IMR-90 (cell line): ENCODE measurements around the gene ZDHHC22. TPM values are rescaled to one million over a fixed set of nuclear protein-coding genes. Genes with fewer than 3 reads are reported as not detected.

ENCODE experiments used
- ATAC-seq: fragments of 200-7000 bp; cut with Tn5 transposase; 2 replicates; pipeline ENCODE4 v1.9.1; 2020; ENCODE audit warnings: low read depth, mild to moderate bottlenecking, moderate library complexity
- BruUV-seq: library from RNA; stranded (reverse); fragments of 400-500 nt; replicated peaks from 2 replicates; lab custom pipeline; 2021; lab: Mats Ljungman, UMichigan
- CTCF ChIA-PET: fragments of 300-600 bp; formaldehyde crosslinking; extraction: SDS; loops from one replicate; lab custom pipeline; 2021; ENCODE audit warnings: antibody characterized with exemption; lab: Yijun Ruan, JAX
- POLR2A ChIA-PET: fragments of 300-600 bp; sonication (Branson Sonifier 250); formaldehyde crosslinking; loops from one replicate; lab custom pipeline; 2022; ENCODE audit warnings: antibody characterized with exemption; ENCODE audit not compliant: unreplicated experiment; lab: Charles Lee
- DNase-seq: peaks from one replicate; pipeline ENCODE4 v3.0.0; 2013
- H2AFZ ChIP-seq: replicated peaks from 2 replicates; pipeline ENCODE3; 2013; ENCODE audit warnings: low read length, mild to moderate bottlenecking; ENCODE audit not compliant: poor library complexity
- H2AK5ac ChIP-seq: 2 replicates; pipeline ENCODE4 v1.6.1; 2013; ENCODE audit warnings: low read depth, low read length, inconsistent platforms
- H2AK9ac ChIP-seq: replicated peaks from 2 replicates; pipeline ENCODE3; 2013; ENCODE audit warnings: mild to moderate bottlenecking, low read depth, low read length, moderate library complexity; ENCODE audit not compliant: poor library complexity
- H2BK120ac ChIP-seq: 2 replicates; pipeline ENCODE4 v1.6.1; 2013; ENCODE audit warnings: low read depth, low read length, inconsistent platforms
- H2BK15ac ChIP-seq: 3 replicates; pipeline ENCODE4 v1.6.1; 2013; ENCODE audit warnings: low read depth, low read length, inconsistent platforms
- H2BK20ac ChIP-seq: 2 replicates; pipeline ENCODE4 v1.6.1; 2013; ENCODE audit warnings: low read depth, mild to moderate bottlenecking, inconsistent platforms, low read length, moderate library complexity
- H2BK5ac ChIP-seq: 2 replicates; pipeline ENCODE4 v1.6.1; 2013; ENCODE audit warnings: mild to moderate bottlenecking, low read depth, low read length, inconsistent platforms; ENCODE audit not compliant: poor library complexity, severe bottlenecking
- H3K14ac ChIP-seq: replicated peaks from 2 replicates; pipeline ENCODE4 v1.6.1; 2013; ENCODE audit warnings: low read depth, low read length, inconsistent platforms
- H3K18ac ChIP-seq: 2 replicates; pipeline ENCODE4 v1.6.1; 2013; ENCODE audit warnings: low read depth, low read length, control low read depth
- H3K23ac ChIP-seq: 2 replicates; pipeline ENCODE4 v1.6.1; 2013; ENCODE audit warnings: low read depth, low read length, inconsistent platforms
- H3K27ac ChIP-seq: 2 replicates; pipeline ENCODE4 v1.5.1; 2013; ENCODE audit warnings: mild to moderate bottlenecking, control low read depth, low read length; ENCODE audit not compliant: insufficient read depth
- H3K27me3 ChIP-seq: 2 replicates; pipeline ENCODE4 v1.6.1; 2013; ENCODE audit warnings: low read length; ENCODE audit not compliant: control insufficient read depth, insufficient read depth
- H3K36me3 ChIP-seq: 2 replicates; pipeline ENCODE4 v1.6.1; 2013; ENCODE audit warnings: low read length, mixed read lengths; ENCODE audit not compliant: control insufficient read depth, insufficient read depth
- H3K4ac ChIP-seq: 2 replicates; pipeline ENCODE4 v1.6.1; 2013; ENCODE audit warnings: low read depth, low read length, inconsistent platforms
- H3K4me1 ChIP-seq: 2 replicates; pipeline ENCODE4 v1.6.1; 2013; ENCODE audit warnings: low read length, mixed read lengths; ENCODE audit not compliant: control insufficient read depth, insufficient read depth
- H3K4me2 ChIP-seq: 2 replicates; pipeline ENCODE4 v1.6.1; 2013; ENCODE audit warnings: low read depth, mild to moderate bottlenecking, control low read depth, low read length, moderate library complexity
- H3K4me3 ChIP-seq: 2 replicates; pipeline ENCODE4 v1.5.1; 2013; ENCODE audit warnings: low read depth, mild to moderate bottlenecking, control low read depth, low read length, moderate library complexity; ENCODE audit not compliant: insufficient read depth
- H3K56ac ChIP-seq: 2 replicates; pipeline ENCODE4 v1.6.1; 2013; ENCODE audit warnings: low read length, inconsistent platforms; ENCODE audit not compliant: insufficient read depth; ENCODE audit errors: extremely low read depth
- H3K79me1 ChIP-seq, 2 experiments: 2 replicates each; pipeline ENCODE4 v1.6.1; 2013; ENCODE audit warnings: low read length in 2 of 2, inconsistent platforms in 1 of 2, low read depth in 1 of 2
- H3K9ac ChIP-seq: 2 replicates; pipeline ENCODE4 v1.6.1; 2013; ENCODE audit warnings: low read depth, low read length, control low read depth
- H3K9me1 ChIP-seq: 2 replicates; pipeline ENCODE4 v1.6.1; 2013; ENCODE audit warnings: low read length, inconsistent platforms; ENCODE audit not compliant: insufficient read depth
- H3K9me3 ChIP-seq: 2 replicates; pipeline ENCODE4 v1.6.1; 2013; ENCODE audit warnings: low read length; ENCODE audit not compliant: control insufficient read depth, insufficient read depth
- H4K20me1 ChIP-seq: 2 replicates; pipeline ENCODE4 v1.6.1; 2013; ENCODE audit warnings: low read length, inconsistent platforms; ENCODE audit not compliant: insufficient read depth
- H4K5ac ChIP-seq: 2 replicates; pipeline ENCODE4 v1.6.1; 2013; ENCODE audit warnings: mild to moderate bottlenecking, low read depth, low read length, control low read depth
- H4K8ac ChIP-seq, 2 experiments: 2 replicates each; pipeline ENCODE4 v1.6.1; 2013; ENCODE audit warnings: low read depth in 2 of 2, low read length in 2 of 2, control low read depth in 1 of 2, inconsistent platforms in 1 of 2
- H4K91ac ChIP-seq: 2 replicates; pipeline ENCODE4 v1.6.1; 2013; ENCODE audit warnings: low read depth, low read length, inconsistent platforms; ENCODE audit not compliant: insufficient read depth
- BHLHE40 ChIP-seq: fragments of 150-350 bp; IDR thresholded peaks from 2 replicates; pipeline ENCODE4 v1.6.1; 2016; ENCODE audit warnings: mild to moderate bottlenecking, low read depth, low read length
- CEBPB ChIP-seq: IDR thresholded peaks from 2 replicates; pipeline ENCODE4 v1.6.1; 2012; ENCODE audit warnings: low read depth, low read length, improper control_type of control experiment
- CHD1 ChIP-seq: IDR thresholded peaks from 2 replicates; pipeline ENCODE4 v1.6.1; 2012; ENCODE audit warnings: low read depth, low read length, improper control_type of control experiment
- CTCF ChIP-seq: conservative IDR thresholded peaks from 2 replicates; pipeline ENCODE4 v1.5.1; 2012; ENCODE audit warnings: mild to moderate bottlenecking, low read depth, low read length, improper control_type of control experiment
- ELK1 ChIP-seq: fragments of 150-350 bp; IDR thresholded peaks from 2 replicates; pipeline ENCODE4 v1.6.1; 2016; ENCODE audit warnings: low read depth, mild to moderate bottlenecking, low read length, moderate library complexity, borderline replicate concordance
- FOS ChIP-seq: fragments of 150-350 bp; IDR thresholded peaks from 2 replicates; pipeline ENCODE4 v1.6.1; 2016; ENCODE audit warnings: low read depth, low read length
- MAFK ChIP-seq: IDR thresholded peaks from 2 replicates; pipeline ENCODE4 v1.6.1; 2012; ENCODE audit warnings: low read depth, low read length, improper control_type of control experiment
- MXI1 ChIP-seq: IDR thresholded peaks from 2 replicates; pipeline ENCODE4 v1.6.1; 2012; ENCODE audit warnings: low read depth, mild to moderate bottlenecking, low read length, moderate library complexity, borderline replicate concordance
- NFE2L2 ChIP-seq: fragments of 150-350 bp; IDR thresholded peaks from 2 replicates; pipeline ENCODE4 v1.6.1; 2016; ENCODE audit warnings: low read depth, mild to moderate bottlenecking, low read length
- POLR2A ChIP-seq: IDR thresholded peaks from 2 replicates; pipeline ENCODE4 v1.6.1; 2012; ENCODE audit warnings: mild to moderate bottlenecking, low read depth, low read length
- RAD21 ChIP-seq: IDR thresholded peaks from 2 replicates; pipeline ENCODE4 v1.6.1; 2012; ENCODE audit warnings: low read length, improper control_type of control experiment
- RCOR1 ChIP-seq: IDR thresholded peaks from 2 replicates; pipeline ENCODE4 v1.6.1; 2012; ENCODE audit warnings: mild to moderate bottlenecking, low read length, improper control_type of control experiment; ENCODE audit not compliant: insufficient replicate concordance
- RFX5 ChIP-seq: IDR thresholded peaks from 2 replicates; pipeline ENCODE4 v1.8.0; 2012; ENCODE audit warnings: low read depth, mild to moderate bottlenecking, low read length, moderate library complexity
- SMC3 ChIP-seq: fragments of 150-350 bp; IDR thresholded peaks from 2 replicates; pipeline ENCODE4 v1.6.1; 2016; ENCODE audit warnings: low read depth, mild to moderate bottlenecking, antibody characterized with exemption, low read length, moderate library complexity
- USF2 ChIP-seq: fragments of 150-350 bp; IDR thresholded peaks from 2 replicates; pipeline ENCODE4 v1.6.1; 2017; ENCODE audit warnings: mild to moderate bottlenecking, antibody characterized with exemption, low read length, low read depth
- WGBS, 2 experiments: methylation state at CpG; one replicate each; pipeline versions ENCODE4 v1.1.5 to v1.1.7; 2013; ENCODE audit warnings: missing lambda C conversion rate in 2 of 2; ENCODE audit not compliant: insufficient read length in 1 of 2; ENCODE audit errors: extremely low coverage in 2 of 2; 5-methylcytosine and 5-hydroxymethylcytosine counted together
- dilution Hi-C: fragments of 300-500 bp; cut with HindIII; formaldehyde crosslinking; loops from one replicate; pipeline ENCODE4 v1.14.3; 2018; ENCODE audit warnings: low sequenced_read_pairs; ENCODE audit not compliant: unreplicated experiment
- in situ Hi-C: fragments of 300-500 bp; cut with MboI; formaldehyde crosslinking; loops from 3 replicates; pipeline ENCODE4 v1.14.3; 2019; ENCODE audit warnings: low sequenced_read_pairs, inconsistent platforms, mixed read lengths
- intact Hi-C: fragments of 100-400 bp; cut with micrococcal nuclease; formaldehyde crosslinking; loops from 2 replicates; pipeline ENCODE4 v1.10.0; 2022
- polyA plus RNA-seq, 3 experiments: library from polyadenylated mRNA; depleted of rRNA; stranded (reverse); fragments of >200 nt; gene quantifications; 2 replicates each; pipeline ENCODE4 v1.2.3, GENCODE V29; 2012; ENCODE audit warnings: low replicate concordance in 1 of 3
- total RNA-seq: library from RNA; depleted of rRNA; stranded (reverse); fragments of >200 nt; gene quantifications from 2 replicates; pipeline ENCODE4 v1.2.3, GENCODE V29; 2012

ZDHHC22 gene
- total and polyA plus RNA-seq, 2 of the 4 experiments (the other 2 are of a cell fraction): not detected

GRCh38 chr14:77151918-77152588 lies 10.5 kb upstream of the ZDHHC22 start:
- H3K56ac ChIP-seq: no peak overlapping the region
- H3K4ac ChIP-seq: no peak overlapping the region
- H2BK120ac ChIP-seq: no peak overlapping the region
- H2BK15ac ChIP-seq: no peak overlapping the region
- no TSS peak for BruUV-seq
- H2BK20ac ChIP-seq: no peak overlapping the region
- no peak overlapping the region for H4K8ac ChIP-seq
- no peak overlapping the region for H3K4me3 ChIP-seq
- no peak overlapping the region for H2AK9ac ChIP-seq
- H3K9me3 ChIP-seq: no peaks in the 10 kb centered on the region
- H3K14ac ChIP-seq: no peak overlapping the region
- WGBS, 2 experiments: no CpG with 5 or more reads among the region's 2 CpGs
- no peaks in the 10 kb centered on the region for H3K79me1 ChIP-seq
- no peaks in the 10 kb centered on the region for H3K4me1 ChIP-seq
- H2AK5ac ChIP-seq: no peak overlapping the region
- H4K20me1 ChIP-seq: no peaks in the 10 kb centered on the region
- in situ Hi-C loops (loop anchor here (5.0 kb wide), 1 partner anchor 165 kb away; no protein-coding TSS in a partner anchor), intact Hi-C loops (loop anchor here (1.0 to 10.0 kb wide), 3 partner anchors 162 to 555 kb away; partner anchors contain the start of genes AHSA1, ALKBH1, SLIRP and VIPAS39), dilution Hi-C loops (no loop called here)
- ChIA-PET CTCF (interaction anchor here (1.0 to 1.9 kb wide), 5 partner anchors 10 to 279 kb away, joined by 3 to 13 read pairs (median 4); partner anchors contain the start of gene ZDHHC22), POLR2A (no interaction called here)
- H2BK5ac ChIP-seq: no peak overlapping the region
- peak; percentile 28 for DNase-seq
- H4K5ac ChIP-seq: no peak overlapping the region
- TF ChIP-seq FOS: no peak
- peak; percentile 47 for TF ChIP-seq RAD21
- no peak for TF ChIP-seq CHD1
- no peak for TF ChIP-seq MXI1
- peak; percentile 39 for TF ChIP-seq CTCF
- peak; percentile 37; the same call in 1 of the 2 replicates for TF ChIP-seq SMC3
- TF ChIP-seq RCOR1: no peak
- no peak for TF ChIP-seq POLR2A
- TF ChIP-seq RFX5: no peak
- no peak for TF ChIP-seq MAFK
- no peak for TF ChIP-seq BHLHE40
- no peak for TF ChIP-seq ELK1
- no peak for TF ChIP-seq NFE2L2
- no peak for TF ChIP-seq USF2
- no peak for TF ChIP-seq CEBPB
- no peak overlapping the region for H3K23ac ChIP-seq
- no peak overlapping the region for H3K4me2 ChIP-seq
- H3K9me1 ChIP-seq: no peaks in the 10 kb centered on the region
- no peak overlapping the region for H4K91ac ChIP-seq
- H3K18ac ChIP-seq: no peak overlapping the region
- H3K27ac ChIP-seq: no peak overlapping the region
- H3K36me3 ChIP-seq: no peaks in the 10 kb centered on the region
- no peak overlapping the region for H3K9ac ChIP-seq
- peak; percentile 89 for ATAC-seq
- H3K27me3 ChIP-seq: peaks cover 28% of the 10 kb centered on the region
- H2AFZ ChIP-seq: no peak overlapping the region
